A673 (cell line): ENCODE results near the gene CUX1. TPM values are rescaled to one million over a fixed set of nuclear protein-coding genes. Genes with fewer than 3 reads are reported as not detected.

Source experiments
- BruUV-seq: library from RNA; stranded (reverse); fragments of 400-500 nt; replicated peaks from 2 replicates; lab custom pipeline; 2021; lab: Mats Ljungman, UMichigan
- CTCF ChIA-PET: fragments of 300-600 bp; sonication (Branson Sonifier 250); formaldehyde crosslinking; loops from one replicate; lab custom pipeline; 2022; ENCODE audit warnings: antibody characterized with exemption; lab: Charles Lee
- POLR2A ChIA-PET: fragments of 300-600 bp; sonication (Branson Sonifier 250); formaldehyde crosslinking; loops from one replicate; lab custom pipeline; 2022; ENCODE audit warnings: antibody characterized with exemption; ENCODE audit not compliant: low non-redundant PET; lab: Charles Lee
- DNase-seq: peaks from one replicate; pipeline ENCODE4 v3.0.0-alpha.2; 2015; ENCODE audit warnings: low spot score
- H3K27ac ChIP-seq: fragments of 200-600 bp; sonication (generic); 2 replicates; pipeline ENCODE4 v1.5.1; 2016; ENCODE audit warnings: mixed run types, low read depth, mild to moderate bottlenecking, mixed read lengths, antibody characterized with exemption, low read length; ENCODE audit not compliant: poor library complexity, severe bottlenecking
- H3K27me3 ChIP-seq: fragments of 200-600 bp; sonication (generic); replicated peaks from 2 replicates; pipeline ENCODE4 v1.6.1; 2017; ENCODE audit warnings: mixed run types, low read depth, mild to moderate bottlenecking, mixed read lengths, antibody characterized with exemption, low read length; ENCODE audit not compliant: insufficient read depth, poor library complexity
- H3K36me3 ChIP-seq: fragments of 200-600 bp; sonication (generic); 2 replicates; pipeline ENCODE4 v1.6.1; 2016; ENCODE audit warnings: mixed run types, mild to moderate bottlenecking, mixed read lengths, antibody characterized with exemption, low read length; ENCODE audit not compliant: insufficient read depth, poor library complexity, severe bottlenecking
- H3K4me1 ChIP-seq: fragments of 200-600 bp; sonication (generic); 2 replicates; pipeline ENCODE4 v1.6.1; 2017; ENCODE audit warnings: mixed run types, mild to moderate bottlenecking, mixed read lengths, antibody characterized with exemption, low read length; ENCODE audit not compliant: insufficient read depth, poor library complexity, severe bottlenecking
- H3K4me3 ChIP-seq: fragments of 200-600 bp; sonication (generic); 2 replicates; pipeline ENCODE4 v1.5.1; 2016; ENCODE audit warnings: low read depth, mixed run types, mild to moderate bottlenecking, mixed read lengths, low read length; ENCODE audit not compliant: poor library complexity, severe bottlenecking
- H3K9me3 ChIP-seq: fragments of 200-600 bp; sonication (generic); 2 replicates; pipeline ENCODE4 v1.6.1; 2016; ENCODE audit warnings: mixed run types, low read depth, mild to moderate bottlenecking, mixed read lengths, antibody characterized with exemption, low read length; ENCODE audit not compliant: poor library complexity, severe bottlenecking
- CTCF ChIP-seq: fragments of 300-800, 200-600 bp; sonication (generic); conservative IDR thresholded peaks from 2 replicates; pipeline ENCODE4 v1.5.1; 2017; ENCODE audit warnings: low read depth, mild to moderate bottlenecking, antibody characterized with exemption, low read length, moderate library complexity, mixed read lengths
- EZH2 ChIP-seq: fragments of 200-600 bp; sonication (generic); IDR thresholded peaks from 2 replicates; pipeline ENCODE4 v1.6.1; 2017; ENCODE audit warnings: borderline replicate concordance, low read depth, mild to moderate bottlenecking, mixed read lengths, antibody characterized with exemption, low read length; ENCODE audit not compliant: poor library complexity, severe bottlenecking
- intact Hi-C: fragments of 100-400 bp; cut with micrococcal nuclease; formaldehyde crosslinking; loops from one replicate; pipeline ENCODE4 v1.10.0; 2022; ENCODE audit not compliant: unreplicated experiment
- total RNA-seq: library from RNA; stranded (reverse); gene quantifications from 2 replicates; pipeline ENCODE4 v1.2.3, GENCODE V29; 2021

The CUX1 gene
- total RNA-seq, 1 experiment from 2014 or later, result 49.4 TPM

GRCh38 chr7:102236102-102236501 lies 418.7 kb downstream of the CUX1 start:
- no peaks in the 10 kb centered on the region for H3K27me3 ChIP-seq
- H3K27ac ChIP-seq, result no peak overlapping the region
- no peak overlapping the region for H3K4me3 ChIP-seq
- DNase-seq, result no peak
- H3K36me3 ChIP-seq, result no peaks in the 10 kb centered on the region
- CTCF ChIA-PET, result interaction anchor here (0.5 to 1.5 kb wide), 5 partner anchors 15 to 634 kb away, joined by 3 to 6 read pairs (median 4); no protein-coding TSS in a partner anchor
- no peak for TF ChIP-seq EZH2
- no peak for TF ChIP-seq CTCF
- no TSS peak for BruUV-seq
- POLR2A ChIA-PET, result no interaction called here
- no peaks in the 10 kb centered on the region for H3K4me1 ChIP-seq
- H3K9me3 ChIP-seq, result no peaks in the 10 kb centered on the region
- intact Hi-C loops, result loop anchor here (1.0 to 5.0 kb wide), 3 partner anchors 419 to 634 kb away; partner anchors contain the start of gene CUX1

- Histone ChIP-seq H3K27ac (no peak overlapping the region), H3K36me3 (no peaks in the 10 kb centered on the region), H3K9me3 (no peaks in the 10 kb centered on the region), H3K27me3 (no peaks in the 10 kb centered on the region), H3K4me1 (no peaks in the 10 kb centered on the region), H3K4me3 (no peak overlapping the region)
- CTCF ChIA-PET, result interaction anchor here (0.5 to 1.5 kb wide), 4 partner anchors 15 to 634 kb away, joined by 3 to 6 read pairs (median 4); no protein-coding TSS in a partner anchor
- intact Hi-C loops, result loop anchor here (1.0 to 5.0 kb wide), 3 partner anchors 419 to 634 kb away; partner anchors contain the start of gene CUX1
- TF ChIP-seq CTCF, result peak; percentile 91
- TF ChIP-seq EZH2, result no peak
- DNase-seq, result peak; percentile 77
- no TSS peak for BruUV-seq
- POLR2A ChIA-PET, result no interaction called here
Observed at GRCh38 chr7:102236592-102237287, 419.3 kb downstream of the CUX1 start.

- Histone ChIP-seq H3K4me1 (no peaks in the 10 kb centered on the region), H3K4me3 (no peak overlapping the region), H3K9me3 (no peaks in the 10 kb centered on the region), H3K27me3 (no peaks in the 10 kb centered on the region), H3K27ac (no peak overlapping the region), H3K36me3 (no peaks in the 10 kb centered on the region)
- intact Hi-C loops, result loop anchor here (5.0 kb wide), 1 partner anchor 422 kb away; the partner anchor contains the start of gene CUX1
- no TSS peak for BruUV-seq
- TF ChIP-seq CTCF, result no peak
- no peak for TF ChIP-seq EZH2
- CTCF ChIA-PET, result interaction anchor here (0.6 kb wide), 1 partner anchor 601 kb away, joined by 3 read pairs; no protein-coding TSS in a partner anchor
- POLR2A ChIA-PET, result no interaction called here
- DNase-seq, result no peak
Observed at GRCh38 chr7:102239206-102239820, 421.9 kb downstream of the CUX1 start.
